BJ (cell line): Measurements from ENCODE around the gene CHID1. TPM values are rescaled to one million over a fixed set of nuclear protein-coding genes. Genes with fewer than 3 reads are reported as not detected.

Experiments used
- CTCF ChIA-PET: fragments of 350-600 bp; formaldehyde crosslinking; extraction: SDS; loops from one replicate; lab custom pipeline; 2021; ENCODE audit warnings: antibody characterized with exemption, inconsistent platforms; lab: Yijun Ruan, JAX
- POLR2A ChIA-PET: fragments of 300-600 bp; sonication (Branson Sonifier 250); formaldehyde crosslinking; extraction: SDS; loops from one replicate; lab custom pipeline; 2021; ENCODE audit warnings: antibody characterized with exemption; lab: Charles Lee
- DNase-seq: peaks from one replicate; pipeline ENCODE4 v3.0.0-alpha.2; 2011; ENCODE audit warnings: low read depth
- H3K27me3 ChIP-seq: 2 replicates; pipeline ENCODE4 v1.6.0; 2011; ENCODE audit warnings: low read length; ENCODE audit not compliant: control insufficient read depth, insufficient read depth
- H3K36me3 ChIP-seq: 2 replicates; pipeline ENCODE4 v1.5.1; 2011; ENCODE audit warnings: low read length; ENCODE audit not compliant: control insufficient read depth, insufficient read depth
- H3K4me3 ChIP-seq: 2 replicates; pipeline ENCODE4 v1.5.1; 2011; ENCODE audit warnings: low read depth, mild to moderate bottlenecking, control low read depth, low read length
- CTCF ChIP-seq: IDR thresholded peaks from 2 replicates; pipeline ENCODE4 v1.5.1; 2011; ENCODE audit warnings: low read depth, mild to moderate bottlenecking, control low read depth, inconsistent platforms, low read length, moderate library complexity; ENCODE audit not compliant: insufficient read depth
- polyA plus RNA-seq: library from polyadenylated mRNA; depleted of rRNA; stranded (reverse); fragments of >200 nt; gene quantifications from 2 replicates; pipeline ENCODE4 v1.2.3, GENCODE V29; 2011

The CHID1 gene
- polyA plus RNA-seq, 1 experiment, result 178 TPM

- no peak for TF ChIP-seq CTCF
- ChIA-PET POLR2A (no interaction called here), CTCF (interaction anchor here (0.5 to 1.9 kb wide), 4 partner anchors 20 to 183 kb away, joined by 3 to 6 read pairs (median 4); no protein-coding TSS in a partner anchor)
- DNase-seq, result no peak
- Histone ChIP-seq H3K4me3 (no peak overlapping the region), H3K36me3 (peaks cover 27% of the 10 kb centered on the region), H3K27me3 (no peaks in the 10 kb centered on the region)
Observed at GRCh38 chr11:868802-869201, 41.8 kb downstream of the CHID1 start.

- POLR2A ChIA-PET, result no interaction called here
- no peak for DNase-seq
- Histone ChIP-seq H3K36me3 (peaks cover 27% of the 10 kb centered on the region), H3K27me3 (no peaks in the 10 kb centered on the region), H3K4me3 (no peak overlapping the region)
- CTCF ChIA-PET, result interaction anchor here (0.5 to 1.4 kb wide), 2 partner anchors 51 to 183 kb away, joined by 3 read pairs; no protein-coding TSS in a partner anchor
- TF ChIP-seq CTCF, result no peak
Observed at GRCh38 chr11:868394-868793, 42.2 kb downstream of the CHID1 start.

GRCh38 chr11:867856-868358 lies 42.7 kb downstream of the CHID1 start:
- CTCF ChIA-PET, result interaction anchor here (0.6 to 1.2 kb wide), 2 partner anchors 19 to 107 kb away, joined by 3 read pairs; no protein-coding TSS in a partner anchor
- Histone ChIP-seq H3K27me3 (no peaks in the 10 kb centered on the region), H3K36me3 (peaks cover 30% of the 10 kb centered on the region), H3K4me3 (no peak overlapping the region)
- no peak for DNase-seq
- POLR2A ChIA-PET, result no interaction called here
- TF ChIP-seq CTCF, result no peak

GRCh38 chr11:866481-866880 lies 44.1 kb downstream of the CHID1 start:
- no peak for DNase-seq
- H3K36me3 ChIP-seq, result peaks cover 33% of the 10 kb centered on the region
- no peak for TF ChIP-seq CTCF
- H3K4me3 ChIP-seq, result no peak overlapping the region
- CTCF ChIA-PET, result interaction anchor here (1.3 kb wide), 1 partner anchor 22 kb away, joined by 3 read pairs; no protein-coding TSS in a partner anchor
- no peaks in the 10 kb centered on the region for H3K27me3 ChIP-seq
- POLR2A ChIA-PET, result no interaction called here

- Histone ChIP-seq H3K36me3 (peaks cover 34% of the 10 kb centered on the region), H3K27me3 (no peaks in the 10 kb centered on the region), H3K4me3 (no peak overlapping the region)
- ChIA-PET CTCF (interaction anchor here (0.5 kb wide), 1 partner anchor 75 kb away, joined by 3 read pairs; no protein-coding TSS in a partner anchor), POLR2A (no interaction called here)
- no peak for TF ChIP-seq CTCF
- no peak for DNase-seq
Observed at GRCh38 chr11:865462-866430, 44.9 kb downstream of the CHID1 start.
